HepG2 (cell line): ENCODE data around the gene C6orf15. TPM values are rescaled to one million over a fixed set of nuclear protein-coding genes. Genes with fewer than 3 reads are reported as not detected.
A peak's percentile ranks its signal among the peaks of the same experiment; 100 is the strongest.

Experiments used
- ARNT ChIP-seq: fragments of 450-650 bp; IDR thresholded peaks from 2 replicates; pipeline ENCODE4 v1.6.1; 2017
- ATF1 ChIP-seq: IDR thresholded peaks from 2 replicates; pipeline ENCODE4 v1.6.1; 2016; ENCODE audit warnings: mild to moderate bottlenecking, control low read depth
- CAMTA2 ChIP-seq: sonication (generic); formaldehyde crosslinking; IDR thresholded peaks from 2 replicates; pipeline ENCODE4 v1.4.0; 2020; ENCODE audit warnings: mild to moderate bottlenecking, missing genetic modification reagents, borderline replicate concordance
- CBX5 ChIP-seq: sonication (generic); formaldehyde crosslinking; IDR thresholded peaks from 2 replicates; pipeline ENCODE4 v1.4.0; 2020; ENCODE audit warnings: missing genetic modification reagents, borderline replicate concordance
- CEBPG ChIP-seq: IDR thresholded peaks from 2 replicates; pipeline ENCODE4 v1.6.1; 2016
- DPF2 ChIP-seq: sonication (generic); formaldehyde crosslinking; IDR thresholded peaks from 2 replicates; pipeline ENCODE4 v1.4.0; 2020; ENCODE audit warnings: mild to moderate bottlenecking, low read depth, missing genetic modification reagents, borderline replicate concordance
- GATAD2A ChIP-seq: IDR thresholded peaks from 2 replicates; pipeline ENCODE4 v1.6.1; 2016
- MAF1 ChIP-seq: sonication (generic); formaldehyde crosslinking; IDR thresholded peaks from 2 replicates; pipeline ENCODE4 v1.5.0; 2020; ENCODE audit warnings: missing genetic modification reagents, borderline replicate concordance
- NPAS2 ChIP-seq: sonication (generic); formaldehyde crosslinking; IDR thresholded peaks from 2 replicates; pipeline ENCODE4 v1.8.0; 2022; ENCODE audit warnings: mild to moderate bottlenecking, missing genetic modification reagents, borderline replicate concordance
- RAD21 ChIP-seq: fragments of 450-650 bp; formaldehyde crosslinking; IDR thresholded peaks from 2 replicates; pipeline ENCODE4 v1.5.0; 2020; ENCODE audit warnings: mild to moderate bottlenecking
- RNF2 ChIP-seq: fragments of 450-650 bp; conservative IDR thresholded peaks from 2 replicates; pipeline ENCODE4 v1.6.1; 2016; ENCODE audit warnings: low read depth
- SP4 ChIP-seq: sonication (generic); formaldehyde crosslinking; IDR thresholded peaks from 2 replicates; pipeline ENCODE4 v1.8.1; 2023; ENCODE audit warnings: mild to moderate bottlenecking, missing genetic modification reagents
- ZEB1 ChIP-seq: IDR thresholded peaks from 2 replicates; pipeline ENCODE4 v1.6.1; 2012; ENCODE audit warnings: mild to moderate bottlenecking, low read depth, inconsistent platforms; ENCODE audit not compliant: insufficient replicate concordance
- ZFX ChIP-seq: sonication (generic); formaldehyde crosslinking; IDR thresholded peaks from 2 replicates; pipeline ENCODE4 v1.4.0; 2020; ENCODE audit warnings: mild to moderate bottlenecking, low read depth, missing genetic modification reagents, moderate library complexity
- ZNF441 ChIP-seq: sonication (generic); formaldehyde crosslinking; IDR thresholded peaks from 2 replicates; pipeline ENCODE4 v1.7.0; 2021; ENCODE audit warnings: missing genetic modification reagents, borderline replicate concordance
- polyA plus RNA-seq, 8 experiments: library from polyadenylated mRNA; depleted of rRNA in 3 of 8; stranded (reverse) in 7 of 8; unstranded in 1 of 8; fragments of >200 nt; fragmentation: Illumina TruSeq in 4 of 8; extraction: Trizol in 4 of 8; gene quantifications; 2 replicates each; pipeline versions ENCODE4 v1.2.1 to v1.2.3, GENCODE V29; 2011 to 2016; ENCODE audit warnings: low read depth in 4 of 8, missing spikeins in 1 of 8, mixed read lengths in 1 of 8; ENCODE audit not compliant: insufficient read depth in 1 of 8
- total RNA-seq, 5 experiments: library from RNA; depleted of rRNA; stranded (reverse); fragments of >200 nt; fragmentation: Illumina TruSeq; extraction: Trizol; gene quantifications; 2 replicates each; pipeline ENCODE4 v1.2.3, GENCODE V29; 2016; ENCODE audit warnings: low read depth in 1 of 5
- TF ChIP-seq, protein P1 (sequence below), 2 experiments: sonication (generic) in 1 of 2; formaldehyde crosslinking in 1 of 2; IDR thresholded peaks; 2 replicates each; pipeline versions ENCODE4 v1.4.0 to v1.6.1; 2016 to 2020; ENCODE audit warnings: borderline replicate concordance in 1 of 2, low read depth in 1 of 2, mild to moderate bottlenecking in 1 of 2, missing genetic modification reagents in 1 of 2

Gene C6orf15
- total and polyA plus RNA-seq, 2 of the 13 experiments (the other 11 are each of a cell fraction or from before 2014, with no cell fraction given) = not detected

DNA sequence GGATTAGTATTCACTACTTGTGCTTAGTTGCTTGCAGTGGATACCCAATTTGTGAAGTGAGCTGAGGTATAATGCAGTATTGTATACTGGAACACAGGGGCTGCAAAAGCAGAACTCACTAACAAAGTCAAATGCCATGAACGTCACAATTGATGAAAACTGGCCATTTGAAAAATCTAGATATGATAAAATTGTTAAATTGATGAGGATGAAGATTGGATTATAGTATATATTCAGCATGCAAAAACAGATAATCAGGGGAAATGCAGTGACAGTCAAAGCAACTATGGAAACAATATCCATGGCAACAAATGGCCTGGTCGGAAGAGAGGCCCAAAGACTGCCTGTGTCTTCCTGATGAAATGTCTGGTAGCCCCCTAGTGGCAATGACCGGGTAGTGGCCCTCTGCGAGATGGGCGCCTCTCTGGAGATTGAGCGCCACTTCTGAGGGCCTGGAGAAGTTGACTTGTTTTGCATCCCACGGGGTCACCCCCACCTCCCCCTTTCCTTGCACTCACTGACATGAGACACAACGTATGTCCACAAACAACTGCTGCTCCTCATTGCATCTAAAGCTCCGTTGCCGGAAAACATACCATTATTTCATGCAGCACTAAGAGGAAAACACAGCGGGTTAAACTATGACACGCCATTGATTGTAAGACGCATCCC is 43.6 kb downstream of the C6orf15 start (continued):
- TF ChIP-seq CEBPG (CRISPR knock-in tag) = peak; percentile 42; the same call in 1 of the 2 replicates
- TF ChIP-seq CBX5 (CRISPR knock-in tag) = 0 out of 2 replicates have a peak, but pooled peaks have one; percentile 19
- TF ChIP-seq MAF1 (CRISPR knock-in tag) = no peak
- TF ChIP-seq ZEB1 = no peak
- TF ChIP-seq ARNT = no peak
- TF ChIP-seq, protein P1, sequence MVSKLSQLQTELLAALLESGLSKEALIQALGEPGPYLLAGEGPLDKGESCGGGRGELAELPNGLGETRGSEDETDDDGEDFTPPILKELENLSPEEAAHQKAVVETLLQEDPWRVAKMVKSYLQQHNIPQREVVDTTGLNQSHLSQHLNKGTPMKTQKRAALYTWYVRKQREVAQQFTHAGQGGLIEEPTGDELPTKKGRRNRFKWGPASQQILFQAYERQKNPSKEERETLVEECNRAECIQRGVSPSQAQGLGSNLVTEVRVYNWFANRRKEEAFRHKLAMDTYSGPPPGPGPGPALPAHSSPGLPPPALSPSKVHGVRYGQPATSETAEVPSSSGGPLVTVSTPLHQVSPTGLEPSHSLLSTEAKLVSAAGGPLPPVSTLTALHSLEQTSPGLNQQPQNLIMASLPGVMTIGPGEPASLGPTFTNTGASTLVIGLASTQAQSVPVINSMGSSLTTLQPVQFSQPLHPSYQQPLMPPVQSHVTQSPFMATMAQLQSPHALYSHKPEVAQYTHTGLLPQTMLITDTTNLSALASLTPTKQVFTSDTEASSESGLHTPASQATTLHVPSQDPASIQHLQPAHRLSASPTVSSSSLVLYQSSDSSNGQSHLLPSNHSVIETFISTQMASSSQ (IDR thresholded peaks at IDR 0.05; ENCODE audit: low read depth) = no peak
- TF ChIP-seq, protein P1 (CRISPR knock-in tag; IDR thresholded peaks at IDR 0.05; ENCODE audit: borderline replicate concordance) = no peak
- no peak for TF ChIP-seq CAMTA2 (CRISPR knock-in tag)
- TF ChIP-seq ZFX (CRISPR knock-in tag) = peak; percentile 55; the same call in 1 of the 2 replicates
- TF ChIP-seq RNF2 = peak; percentile 56; the same call in 1 of the 2 replicates
- TF ChIP-seq NPAS2 (CRISPR knock-in tag) = no peak
- no peak for TF ChIP-seq SP4 (CRISPR knock-in tag)
- peak; percentile 53 for TF ChIP-seq RAD21 (CRISPR knock-in tag)
- no peak for TF ChIP-seq ZNF441 (CRISPR knock-in tag)
- TF ChIP-seq DPF2 (CRISPR knock-in tag) = no peak
- TF ChIP-seq GATAD2A (CRISPR knock-in tag) = peak; percentile 50
- TF ChIP-seq ATF1 = no peak
